Adrenal gland (tissue), 5 donors: Measurements from ENCODE around the gene SCFD2.

ENCODE experiments used
- CTCF ChIP-seq, 6 experiments: fragments of 450-650 bp in 4 of 6; fragments of 200-600 bp in 2 of 6; sonication (generic) in 1 of 6; IDR thresholded peaks; 1 replicate in 5 of 6; 2 replicates in 1 of 6; pipeline versions ENCODE4 v1.5.1 to v1.8.0; 2016 to 2021; ENCODE audit warnings: antibody characterized with exemption in 6 of 6, mild to moderate bottlenecking in 2 of 6, moderate library complexity in 1 of 6
- POLR2A ChIP-seq, 2 donors: fragments of 450-650 bp; IDR thresholded peaks; one replicate each; pipeline ENCODE4 v1.6.1; 2017; ENCODE audit warnings: antibody characterized with exemption in 2 of 2, mild to moderate bottlenecking in 2 of 2, moderate library complexity in 1 of 2
- donor health status: DM: no; HTN: no; CAD: no.

- TF ChIP-seq POLR2A (IDR thresholded peaks at IDR 0.05) (no peak), CTCF (IDR thresholded peaks at IDR 0.05) (no peak)
Observed at GRCh38 chr4:53009824-53010223, 356.0 kb downstream of the SCFD2 start.
